AG20443 (cell line): ENCODE data around the gene ANKRD28.
"Not testable (repeated sequence)": the region's sequence is repeated elsewhere in the genome, so short reads cannot be mapped to it uniquely, and the experiment has no call there.

Experiments
- DNase-seq: peaks from one replicate; pipeline ENCODE4 v3.0.0; 2012; ENCODE audit warnings: low spot score, mixed read lengths

Gene ANKRD28

DNA sequence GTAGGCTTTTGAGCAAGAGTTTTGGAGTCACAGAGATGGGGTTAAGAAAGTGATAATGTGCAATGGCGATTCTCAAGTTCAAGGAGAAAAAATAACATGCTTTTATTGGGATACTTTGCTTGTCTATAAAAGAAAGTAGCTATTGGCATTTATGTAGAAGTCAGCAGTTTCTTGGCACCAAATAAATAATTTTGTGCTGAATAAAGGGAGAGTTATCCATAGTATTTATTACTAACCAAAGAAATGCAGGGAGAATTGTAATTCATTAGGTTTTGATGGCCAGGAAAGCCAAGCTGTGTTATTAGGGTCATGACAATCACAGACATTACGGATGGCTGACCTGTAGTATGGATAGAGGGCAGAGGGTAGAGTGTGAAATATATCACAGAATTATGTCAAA lies 163.1 kb downstream of the ANKRD28 start:
- no peak for DNase-seq

DNA sequence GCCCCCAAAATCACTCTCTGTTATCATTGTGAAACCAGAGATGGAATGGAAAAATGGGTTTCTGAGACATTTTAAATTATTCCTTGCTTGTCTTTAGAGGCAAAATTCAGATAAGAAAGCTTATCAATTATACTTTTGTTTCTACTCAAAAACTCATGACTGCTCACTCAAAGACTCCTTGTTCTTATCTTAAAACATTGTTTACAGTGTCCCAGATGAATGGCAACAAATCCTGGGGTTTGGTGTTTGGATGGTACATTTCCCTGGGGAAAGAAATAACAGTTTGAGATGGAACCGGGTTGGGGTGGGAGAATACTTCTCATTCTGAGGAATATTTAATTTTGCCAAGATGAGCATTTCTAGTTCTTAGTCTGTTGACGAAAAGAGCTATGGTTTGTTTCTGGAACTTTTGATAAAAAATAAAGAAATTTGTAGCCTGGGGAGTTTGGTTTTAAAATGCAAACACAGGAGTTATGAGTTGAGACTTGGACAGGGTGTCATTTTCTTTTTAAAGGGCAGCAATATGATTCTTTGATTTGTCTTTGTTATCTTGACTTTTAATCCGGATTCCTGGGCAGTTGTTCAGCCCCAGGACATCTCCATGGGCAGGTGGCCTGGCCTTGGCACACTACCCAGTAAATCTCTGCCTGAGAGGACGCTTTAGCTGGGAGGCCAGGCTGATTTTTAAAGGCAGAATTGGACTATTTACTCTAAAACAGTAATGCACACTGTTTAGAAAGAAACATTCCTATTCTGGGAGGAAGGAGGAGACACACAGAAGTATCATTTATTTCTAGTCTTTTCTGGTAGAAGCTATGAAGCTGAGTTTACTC lies 163.8 kb downstream of the ANKRD28 start:
- DNase-seq = no peak

DNA sequence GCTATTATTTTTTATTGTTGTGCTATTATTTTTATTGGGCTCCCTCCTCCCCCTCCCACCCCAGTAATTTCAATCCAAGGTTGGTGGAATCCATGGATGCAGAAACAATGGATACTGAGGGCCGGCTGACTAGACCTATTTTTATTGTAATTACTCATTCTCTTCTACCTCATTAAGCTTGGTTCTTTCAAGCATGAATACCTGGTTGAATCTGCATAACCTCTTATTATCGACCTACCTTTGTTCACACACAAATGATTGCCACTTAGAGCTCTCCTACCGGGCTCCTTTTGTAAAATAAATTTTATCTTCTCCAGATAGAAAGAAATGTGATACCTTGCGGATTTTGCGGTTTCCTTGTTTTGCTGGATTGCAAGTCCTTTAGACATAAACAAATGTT lies 164.6 kb downstream of the ANKRD28 start:
- no peak for DNase-seq

DNA sequence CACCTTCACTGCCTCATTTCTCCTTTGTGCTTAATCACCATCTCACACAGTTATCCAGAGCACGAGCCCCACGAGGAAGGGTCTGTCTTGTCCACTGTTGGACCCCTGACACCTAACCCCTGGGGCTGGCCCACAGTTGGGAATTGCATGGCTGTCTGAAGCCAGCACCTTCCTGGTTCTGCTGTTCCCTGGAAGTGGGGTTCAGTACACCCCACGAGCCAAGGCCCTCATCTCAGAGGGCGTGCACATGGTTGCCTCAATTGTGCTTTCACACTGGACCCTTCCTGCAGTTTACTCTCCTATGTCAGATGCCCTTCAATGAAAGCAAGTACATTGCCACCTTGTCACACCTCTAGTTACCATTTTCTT lies 165.6 kb downstream of the ANKRD28 start:
- DNase-seq = no peak

DNA sequence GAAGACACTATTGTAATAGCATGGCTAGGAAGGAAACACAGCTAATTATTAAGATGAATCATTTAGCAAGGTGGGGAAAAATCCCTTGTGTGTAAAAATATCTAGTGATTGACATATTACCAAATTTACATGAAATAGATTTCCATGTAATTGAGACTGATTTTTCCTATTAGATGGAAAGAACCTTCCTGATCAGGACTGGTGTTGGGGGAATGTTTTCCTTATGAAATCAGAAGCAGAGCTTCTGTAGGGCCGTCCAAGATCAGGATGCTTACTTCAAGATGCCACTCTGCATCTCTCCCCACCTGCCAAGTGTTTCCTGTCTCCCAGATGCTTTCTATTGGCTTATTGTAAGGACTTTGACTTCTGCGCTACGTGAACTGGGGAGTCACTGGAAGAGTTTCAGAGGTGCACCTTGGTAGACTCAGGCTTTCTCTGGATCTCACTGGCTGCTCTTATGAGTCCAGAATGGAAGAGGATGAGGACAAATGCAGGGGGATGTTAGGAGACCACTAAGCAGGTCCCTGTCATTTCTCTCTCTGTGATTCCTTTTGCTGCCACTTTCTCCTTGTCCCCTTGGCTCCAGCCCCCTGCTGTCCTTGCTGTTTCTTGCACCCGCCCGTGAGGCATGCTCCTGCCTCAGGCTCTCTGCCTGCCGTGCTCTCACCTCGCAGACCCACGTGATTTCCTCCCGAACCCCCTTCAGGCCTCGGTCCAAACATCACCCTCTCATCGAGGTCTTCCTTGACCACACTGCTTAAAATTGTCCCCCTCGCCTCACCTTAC lies 166.2 kb downstream of the ANKRD28 start:
- DNase-seq = no peak

DNA sequence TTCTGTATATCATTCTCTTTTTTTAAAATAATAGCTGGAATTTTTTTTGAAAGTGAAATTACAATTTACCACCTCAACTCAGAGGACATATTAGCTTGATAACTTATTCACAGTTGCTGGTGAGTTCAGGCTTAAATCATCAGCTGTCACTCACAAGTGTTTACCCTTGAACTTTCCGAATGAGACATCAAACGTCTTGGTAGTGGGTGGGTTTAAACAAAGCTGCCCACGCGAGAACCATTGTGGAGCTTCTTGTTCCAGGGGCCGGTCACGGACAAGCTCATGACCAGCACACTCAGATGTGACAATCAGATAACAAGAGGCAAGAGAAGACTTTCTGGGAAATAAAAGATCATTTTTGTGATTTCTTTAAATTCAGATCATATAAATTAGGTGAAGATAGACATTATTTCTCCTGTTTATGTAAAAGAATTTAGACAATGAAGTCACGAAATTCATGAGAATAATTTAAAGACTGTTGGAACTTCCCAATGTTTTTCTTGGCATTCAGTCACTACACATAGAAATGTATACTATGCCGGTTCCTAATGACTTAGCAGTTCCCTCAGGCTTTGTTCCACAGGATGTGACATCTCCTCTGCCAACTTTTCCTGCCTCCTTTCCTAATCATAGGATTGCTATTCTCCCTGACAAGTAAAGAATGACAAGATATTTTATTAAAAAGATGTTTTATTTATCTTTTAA lies 167.0 kb downstream of the ANKRD28 start:
- peak; percentile 25 for DNase-seq

DNA sequence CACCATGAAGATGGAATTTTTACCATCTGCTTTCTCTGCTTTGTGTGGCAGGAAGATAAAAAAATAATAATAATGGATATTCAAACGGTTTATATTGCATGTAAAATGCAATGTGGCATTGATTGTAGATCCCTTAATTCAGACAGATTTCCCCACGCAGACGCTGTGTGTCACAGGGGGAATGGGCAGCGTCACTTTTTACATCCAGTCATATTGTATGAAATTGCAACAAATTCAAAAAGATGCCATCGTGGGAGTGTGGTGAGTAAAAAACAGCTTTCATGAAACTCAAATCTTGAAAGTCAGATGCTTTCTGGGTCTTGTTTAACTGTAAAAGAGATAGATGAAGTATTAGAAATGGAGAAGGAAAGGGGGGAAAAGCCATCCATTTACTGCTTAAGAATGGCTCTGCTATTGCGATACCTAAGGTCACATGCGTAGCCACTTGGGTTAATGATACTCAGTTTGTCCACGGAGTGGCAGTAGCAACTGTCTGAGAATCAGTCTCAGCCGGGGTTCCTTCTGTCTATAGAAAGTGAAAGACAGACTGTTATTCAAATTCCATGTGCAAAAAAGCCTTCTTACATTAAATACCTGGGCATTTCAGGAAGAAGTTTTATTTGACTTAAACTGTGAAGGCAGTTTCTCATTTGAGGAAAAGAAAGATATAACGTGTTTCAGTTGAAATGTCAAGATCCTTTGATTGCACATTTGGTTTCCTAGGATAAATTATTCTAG lies 167.8 kb downstream of the ANKRD28 start:
- peak; percentile 82 for DNase-seq

DNA sequence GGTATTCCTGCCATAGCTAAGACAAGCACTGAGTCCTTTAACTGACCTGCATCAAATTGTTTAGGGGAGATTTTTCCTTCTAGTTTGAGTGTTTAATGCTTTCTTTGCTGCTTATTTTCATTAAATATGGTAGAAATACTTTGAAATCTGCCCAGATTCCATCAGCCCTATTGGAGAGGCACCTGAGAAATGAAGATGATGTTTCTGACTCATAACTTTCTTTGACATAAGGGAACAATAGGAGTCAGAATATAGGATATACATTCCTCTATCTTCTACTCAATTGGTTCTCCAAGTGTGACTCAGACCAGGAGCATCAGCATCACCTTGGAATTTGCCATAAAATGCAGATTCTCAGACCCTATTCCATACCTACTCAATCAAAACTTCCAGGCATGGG lies 168.8 kb downstream of the ANKRD28 start:
- DNase-seq = no peak

DNA sequence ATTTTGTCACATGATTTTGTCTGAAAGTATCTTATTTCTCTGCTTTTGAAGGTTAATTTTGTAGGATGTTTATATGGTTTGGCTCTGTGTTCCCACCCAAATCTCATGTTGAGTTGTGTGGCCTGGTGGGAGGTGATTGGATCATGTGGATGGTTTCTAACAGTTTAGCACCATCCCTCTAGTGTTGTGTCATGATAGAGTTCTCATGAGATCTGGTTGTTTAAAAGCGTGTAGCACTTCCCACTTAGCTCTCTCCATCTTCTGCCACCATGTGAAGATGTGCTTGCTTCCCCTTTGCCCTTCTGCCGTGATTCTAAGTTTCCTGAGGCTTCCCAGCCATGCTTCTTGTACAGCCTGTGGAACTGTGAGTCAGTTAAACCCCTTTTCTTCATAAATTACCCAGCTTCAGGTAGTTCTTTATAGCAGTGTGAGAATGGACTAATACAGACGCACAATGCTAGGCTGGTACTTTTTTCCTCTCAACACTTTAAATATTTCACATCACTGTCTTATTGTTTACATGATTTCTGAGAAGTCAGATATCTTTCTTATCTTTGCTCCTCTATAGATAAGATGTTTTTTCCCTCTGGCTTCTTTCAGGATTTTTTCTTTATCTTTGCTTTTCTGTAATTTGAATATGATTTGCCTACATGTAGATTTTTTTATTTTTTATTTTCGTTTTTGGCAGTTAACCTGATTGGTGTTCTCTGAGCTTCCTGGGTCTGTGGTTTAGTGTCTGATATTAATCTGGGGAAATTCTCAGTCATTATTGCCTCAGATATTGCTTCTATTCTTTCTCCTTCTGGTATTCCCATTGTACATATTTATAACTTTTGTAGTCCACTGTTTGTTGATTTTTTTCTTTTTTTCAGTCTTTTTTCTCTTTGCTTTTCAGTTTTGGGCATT lies 174.0 kb downstream of the ANKRD28 start:
- no peak for DNase-seq

DNA sequence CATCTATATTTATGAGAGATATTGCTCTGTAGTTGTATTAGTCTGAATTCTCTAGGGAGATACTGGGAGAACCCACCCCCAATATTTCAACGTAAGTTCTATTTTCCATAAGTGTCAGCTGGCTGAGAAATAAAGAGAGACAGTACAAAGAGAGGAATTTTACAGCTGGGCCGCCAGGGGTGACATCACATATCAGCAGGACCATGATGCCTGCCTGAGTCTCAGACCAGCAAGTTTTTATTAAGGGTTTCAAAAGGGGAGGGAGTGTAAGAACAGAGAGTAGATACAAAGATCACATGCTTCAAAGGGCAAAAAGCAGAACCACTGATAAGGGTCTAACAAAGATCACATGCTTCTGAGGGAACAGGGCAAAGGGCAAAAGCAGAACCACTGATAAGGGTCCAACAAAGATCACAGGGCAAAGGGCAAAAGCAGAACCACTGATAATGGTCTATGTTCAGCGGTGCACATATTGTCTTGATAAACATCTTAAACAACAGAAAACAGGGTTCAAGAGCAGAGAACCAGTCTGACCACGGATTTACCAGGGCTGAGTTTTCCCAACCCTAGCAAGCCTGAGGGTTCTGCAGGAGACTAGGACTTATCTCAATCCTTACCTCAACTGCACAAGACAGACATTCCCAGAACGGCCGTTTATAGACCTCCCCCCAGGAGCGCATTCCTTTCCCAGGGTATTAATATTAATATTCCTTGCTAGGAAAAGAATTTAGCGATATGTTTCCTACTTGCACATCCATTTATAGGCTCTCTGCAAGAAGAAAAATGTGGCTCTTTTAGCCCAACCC lies 177.9 kb downstream of the ANKRD28 start:
- DNase-seq = not testable (repeated sequence)
